ENCODE data around the gene THOC2.

The THOC2 gene

DNA sequence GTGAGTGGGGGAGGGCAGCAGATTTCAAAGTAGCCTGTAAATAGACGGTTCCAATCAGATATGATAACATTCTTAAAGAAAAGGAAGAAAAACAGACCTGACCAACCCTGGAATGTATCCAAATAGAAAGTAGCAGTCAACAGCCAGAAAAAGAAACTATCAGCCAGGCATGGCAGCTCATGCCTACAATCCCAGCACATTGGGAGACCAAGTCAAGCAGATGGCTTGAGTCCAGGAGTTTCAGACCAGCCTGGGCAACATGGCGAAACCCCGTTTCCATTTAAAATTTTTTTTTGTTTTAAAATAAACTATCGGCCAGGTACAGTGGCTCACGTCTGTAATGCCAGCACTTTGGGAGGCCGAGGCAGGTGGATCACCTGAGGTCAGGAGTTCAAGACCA, 125.0 kb downstream of the THOC2 start:
- TF ChIP-seq GATA2 (IDR thresholded peaks at IDR 0.05; ENCODE audit: low read depth, low read length) (no peak), GATA3 (IDR thresholded peaks at IDR 0.05; ENCODE audit: low read depth, low read length) (no peak)

DNA sequence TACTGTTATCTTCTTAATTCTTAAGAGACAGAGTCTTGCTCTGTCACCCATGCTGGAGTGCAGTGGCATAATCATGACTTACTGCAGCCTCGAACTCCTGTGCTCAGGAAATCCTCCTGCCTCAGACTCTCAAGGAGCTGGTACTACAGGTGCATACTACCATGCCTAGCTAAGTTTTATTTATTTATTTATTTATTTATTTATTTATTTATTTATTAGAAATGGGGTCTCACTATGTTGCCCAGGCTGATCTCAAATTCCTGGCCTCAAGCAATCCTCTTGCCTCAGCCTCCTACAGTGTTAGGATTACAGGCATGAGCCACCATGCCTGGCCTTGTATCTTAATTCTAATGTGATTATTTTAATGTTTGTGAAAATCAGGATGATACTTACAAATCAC, 125.6 kb downstream of the THOC2 start:
- TF ChIP-seq GATA2 (IDR thresholded peaks at IDR 0.05; ENCODE audit: low read depth, low read length) = no peak
- no peak for TF ChIP-seq GATA3 (IDR thresholded peaks at IDR 0.05; ENCODE audit: low read depth, low read length)

DNA sequence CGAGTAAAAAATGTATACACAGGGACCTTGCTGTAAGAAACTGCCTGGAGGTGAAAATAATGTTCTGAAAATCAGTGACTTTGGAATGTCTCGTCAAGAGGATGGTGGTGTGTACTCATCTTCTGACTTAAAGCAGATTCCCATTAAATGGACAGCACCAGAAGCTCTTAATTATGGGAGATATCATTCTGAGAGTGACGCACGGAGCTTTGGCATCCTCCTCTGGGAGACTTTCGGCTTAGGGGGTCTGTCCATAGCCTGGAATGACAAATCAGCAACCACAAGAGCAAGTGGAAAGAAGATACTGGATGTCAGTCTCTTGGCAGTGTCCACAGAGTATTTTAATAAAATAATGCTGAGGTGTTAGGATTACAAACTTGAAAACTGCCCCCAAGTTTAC, 129.4 kb downstream of the THOC2 start:
- TF ChIP-seq GATA2 (IDR thresholded peaks at IDR 0.05; ENCODE audit: low read depth, low read length) (no peak), GATA3 (IDR thresholded peaks at IDR 0.05; ENCODE audit: low read depth, low read length) (no peak)

DNA sequence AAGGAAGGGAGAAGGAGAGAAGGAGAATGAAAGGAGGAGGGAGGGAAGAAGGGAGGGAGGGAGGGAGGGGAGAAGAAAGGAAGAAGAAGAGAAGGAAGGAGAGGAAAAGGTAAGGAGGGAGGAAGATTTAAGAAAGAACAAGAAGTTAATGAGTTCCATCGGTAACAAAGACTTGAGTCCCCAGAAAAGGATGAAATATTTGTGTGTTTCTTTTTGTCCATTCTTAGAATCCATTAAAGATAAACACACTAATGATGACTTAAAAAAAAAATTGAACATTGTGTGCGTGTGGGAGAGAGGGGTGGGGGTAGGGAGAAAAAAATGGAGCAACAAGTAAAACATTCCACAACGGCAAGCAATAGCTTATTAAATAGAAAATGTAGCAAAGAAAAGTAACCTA, 131.4 kb downstream of the THOC2 start:
- TF ChIP-seq GATA3 (IDR thresholded peaks at IDR 0.05; ENCODE audit: low read depth, low read length) (no peak), GATA2 (IDR thresholded peaks at IDR 0.05; ENCODE audit: low read depth, low read length) (no peak)

DNA sequence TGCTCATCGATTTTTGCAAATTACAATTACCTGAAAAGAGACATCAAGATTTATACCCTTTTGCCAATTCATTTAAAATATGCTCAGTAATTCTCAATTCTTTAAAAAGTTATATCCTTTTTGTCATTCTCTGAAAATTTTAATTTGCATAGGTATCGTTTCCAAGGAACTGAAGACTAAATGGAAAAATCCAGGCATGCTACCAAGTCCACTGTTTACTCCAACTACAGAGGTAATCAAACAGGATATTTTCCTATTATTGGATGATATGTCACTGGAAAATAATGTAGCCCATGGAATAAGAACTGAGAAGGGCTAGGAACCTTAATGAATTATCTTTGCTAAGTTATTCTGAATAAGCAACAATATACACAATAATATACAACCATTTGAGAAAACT, 132.7 kb downstream of the THOC2 start:
- TF ChIP-seq GATA3 (IDR thresholded peaks at IDR 0.05; ENCODE audit: low read depth, low read length) (no peak), GATA2 (IDR thresholded peaks at IDR 0.05; ENCODE audit: low read depth, low read length) (no peak)

DNA sequence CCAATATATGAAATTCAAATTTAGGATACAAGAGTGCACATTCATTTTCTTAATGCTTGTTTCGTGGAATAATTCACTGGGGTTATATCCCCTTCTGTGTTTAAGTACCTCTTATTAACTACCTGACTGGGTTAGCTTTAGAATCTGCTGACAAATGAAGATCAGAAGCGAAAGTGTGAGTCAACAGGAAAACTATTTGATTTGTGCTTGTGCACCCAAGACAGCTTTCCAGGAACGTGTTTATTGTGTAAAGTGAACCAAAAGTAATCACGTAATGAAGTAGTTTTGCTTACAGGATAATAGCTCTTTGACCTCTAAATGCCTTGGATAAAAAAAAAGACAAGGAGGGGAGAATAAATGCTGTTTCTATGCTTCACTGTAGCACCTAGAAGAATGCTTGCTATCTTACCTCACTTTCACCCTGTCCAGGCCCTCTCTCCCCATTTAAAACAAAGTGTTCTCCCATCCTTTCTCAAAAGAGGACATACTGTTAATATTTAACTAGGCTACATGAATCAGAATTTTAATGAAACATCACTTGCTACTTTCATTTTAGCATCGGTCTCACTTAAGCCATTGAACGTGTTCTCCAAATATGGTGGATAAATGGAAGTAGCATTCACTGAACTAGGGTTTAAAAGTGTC, 141.9 kb downstream of the THOC2 start:
- TF ChIP-seq GATA2 (IDR thresholded peaks at IDR 0.05; ENCODE audit: low read depth, low read length) (no peak), GATA3 (IDR thresholded peaks at IDR 0.05; ENCODE audit: low read depth, low read length) (no peak)

DNA sequence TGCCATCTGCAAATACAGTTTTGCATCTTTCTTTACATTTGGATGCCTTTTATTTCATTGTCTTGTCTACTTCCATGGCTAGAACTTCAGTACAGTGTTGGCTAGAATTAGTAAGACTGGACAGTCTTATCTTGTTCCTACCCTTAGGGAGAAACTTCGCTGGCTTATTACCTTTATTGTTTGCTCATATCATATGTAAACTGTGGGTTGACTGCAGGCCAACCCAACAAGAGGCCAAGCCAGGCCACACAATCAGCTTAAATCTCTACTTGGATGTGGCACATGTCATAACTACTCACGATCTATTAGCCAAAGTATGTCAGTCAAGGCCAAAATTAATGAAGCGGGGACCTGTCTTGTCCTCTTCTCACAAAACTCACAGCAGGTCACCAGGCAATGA, 144.1 kb downstream of the THOC2 start:
- TF ChIP-seq GATA3 (IDR thresholded peaks at IDR 0.05; ENCODE audit: low read depth, low read length) = no peak
- no peak for TF ChIP-seq GATA2 (IDR thresholded peaks at IDR 0.05; ENCODE audit: low read depth, low read length)

DNA sequence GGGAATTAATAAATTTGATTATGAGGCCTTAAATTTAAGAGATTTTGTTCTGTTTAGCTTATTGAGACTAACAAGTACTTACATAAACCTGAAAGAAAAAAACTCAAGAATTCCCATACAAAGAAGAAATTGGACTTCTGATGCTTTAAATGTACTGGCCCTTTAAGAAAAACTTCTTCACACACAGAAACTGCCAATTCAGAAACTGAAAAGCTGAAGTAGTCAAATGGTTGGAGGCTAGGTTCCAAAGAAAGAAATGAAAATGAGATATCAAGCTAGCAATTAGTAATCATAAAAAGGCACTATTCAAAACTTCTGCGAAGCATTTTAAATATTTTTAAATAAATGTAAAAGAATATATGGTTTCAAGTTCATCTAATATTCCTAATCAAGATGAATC, 151.3 kb downstream of the THOC2 start:
- TF ChIP-seq GATA2 (IDR thresholded peaks at IDR 0.05; ENCODE audit: low read depth, low read length) = no peak
- TF ChIP-seq GATA3 (IDR thresholded peaks at IDR 0.05; ENCODE audit: low read depth, low read length) = no peak

DNA sequence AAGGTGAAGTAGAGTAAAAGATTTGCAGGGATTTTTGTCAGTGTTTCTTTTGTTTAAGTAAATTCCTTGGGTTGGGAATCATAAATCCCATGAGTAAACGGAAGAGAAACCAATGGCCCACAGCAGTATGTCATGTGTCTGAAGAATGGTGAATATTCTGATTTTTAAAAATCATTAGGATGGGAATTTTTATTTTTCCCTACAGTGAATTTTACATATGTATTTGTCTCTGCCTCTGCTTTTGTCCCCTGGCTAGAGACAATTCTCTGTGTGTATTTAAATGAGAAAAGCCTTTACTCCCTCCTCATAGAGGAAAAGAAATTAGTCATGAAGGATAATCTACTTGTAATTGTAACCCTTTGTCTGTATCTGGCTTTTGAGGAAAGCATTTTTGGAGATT, 152.1 kb downstream of the THOC2 start:
- TF ChIP-seq GATA3 (IDR thresholded peaks at IDR 0.05; ENCODE audit: low read depth, low read length) (no peak), GATA2 (IDR thresholded peaks at IDR 0.05; ENCODE audit: low read depth, low read length) (no peak)

DNA sequence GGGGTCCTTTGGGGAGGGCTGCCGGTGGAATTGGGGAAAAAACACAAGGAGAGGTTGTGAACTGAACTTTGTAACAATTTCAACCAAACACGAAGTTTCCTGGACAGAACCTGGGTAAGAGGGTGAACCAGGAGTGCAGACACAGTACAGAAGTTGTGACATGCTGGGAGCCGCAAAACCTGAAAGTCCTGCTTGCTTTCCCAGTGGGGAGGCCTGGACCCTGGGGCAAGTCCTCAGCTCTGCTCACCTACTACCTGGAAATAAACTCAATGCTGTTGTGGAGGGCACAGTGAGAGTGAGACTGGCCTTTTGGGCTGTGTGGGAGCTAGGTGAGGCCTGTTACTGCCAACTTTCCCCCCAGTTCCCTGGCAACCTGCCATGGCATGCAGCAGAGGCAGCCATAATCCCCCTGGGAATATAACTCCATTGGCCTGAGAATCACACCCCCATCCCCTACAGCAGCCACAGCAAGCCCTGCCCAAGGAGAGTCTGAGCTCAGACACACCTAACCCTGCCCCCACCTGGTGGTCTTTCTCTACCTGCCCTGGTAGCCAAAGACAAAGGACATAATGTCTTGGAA, 162.8 kb downstream of the THOC2 start:
- TF ChIP-seq GATA2 (IDR thresholded peaks at IDR 0.05; ENCODE audit: low read depth, low read length) (no peak), GATA3 (IDR thresholded peaks at IDR 0.05; ENCODE audit: low read depth, low read length) (no peak)

DNA sequence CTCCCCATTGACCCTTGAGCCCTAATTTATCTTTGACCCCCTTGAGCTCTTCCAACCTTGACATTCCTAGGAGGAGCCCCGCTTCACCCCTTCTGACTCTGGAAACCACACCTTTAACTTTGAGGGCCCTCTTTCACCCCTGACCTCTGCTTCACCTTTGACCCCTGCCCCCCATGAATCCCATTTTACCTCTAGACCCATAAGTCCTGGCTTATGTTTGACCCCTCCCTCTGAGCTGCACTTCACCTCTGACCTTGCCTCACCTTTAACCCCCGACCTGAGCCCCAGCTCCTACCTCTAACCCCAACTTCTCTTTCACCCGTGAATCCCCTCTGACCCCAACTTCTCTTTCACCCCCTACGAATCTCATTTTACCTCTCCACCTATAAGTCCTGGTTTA, 169.7 kb downstream of the THOC2 start:
- TF ChIP-seq GATA2 (IDR thresholded peaks at IDR 0.05; ENCODE audit: low read depth, low read length) (no peak), GATA3 (IDR thresholded peaks at IDR 0.05; ENCODE audit: low read depth, low read length) (no peak)

DNA sequence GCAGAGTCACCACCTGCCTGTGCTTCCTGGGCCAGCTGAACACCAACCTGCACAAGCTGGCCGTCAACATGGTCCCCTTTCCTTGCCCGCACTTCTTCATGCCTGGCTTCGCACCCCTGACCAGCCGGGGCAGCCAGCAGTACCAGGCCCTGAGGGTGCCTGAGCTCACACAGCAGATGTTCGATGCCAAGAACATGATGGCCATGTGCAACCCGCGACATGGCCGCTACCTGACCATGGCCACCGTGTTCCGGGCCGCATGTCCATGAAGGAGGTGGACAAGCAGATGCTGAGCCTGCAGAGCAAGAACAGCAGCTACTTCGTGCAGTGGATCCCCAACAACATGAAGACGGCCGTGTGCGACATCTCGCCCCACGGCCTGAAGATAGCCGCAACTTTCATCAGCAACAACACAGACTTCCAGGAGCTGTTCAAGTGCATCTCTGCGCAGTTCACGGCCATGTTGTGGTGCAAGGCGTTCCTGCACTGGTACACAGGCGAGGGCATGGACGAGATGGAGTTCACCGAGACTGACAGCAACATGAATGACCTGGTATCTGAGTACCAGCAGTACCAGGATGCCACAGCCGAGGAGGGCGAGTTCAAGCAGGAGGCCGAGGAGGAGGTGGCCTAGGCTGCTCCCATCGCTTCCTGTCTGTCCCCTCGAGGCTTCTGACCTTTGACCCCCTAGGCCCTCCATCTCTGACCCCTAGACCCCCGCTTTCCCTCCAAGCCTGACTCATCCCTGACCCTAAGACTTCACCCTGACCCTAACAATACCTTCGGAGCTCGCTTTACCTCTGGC, 170.3 kb downstream of the THOC2 start:
- no peak for TF ChIP-seq GATA2 (IDR thresholded peaks at IDR 0.05; ENCODE audit: low read depth, low read length)
- no peak for TF ChIP-seq GATA3 (IDR thresholded peaks at IDR 0.05; ENCODE audit: low read depth, low read length)

DNA sequence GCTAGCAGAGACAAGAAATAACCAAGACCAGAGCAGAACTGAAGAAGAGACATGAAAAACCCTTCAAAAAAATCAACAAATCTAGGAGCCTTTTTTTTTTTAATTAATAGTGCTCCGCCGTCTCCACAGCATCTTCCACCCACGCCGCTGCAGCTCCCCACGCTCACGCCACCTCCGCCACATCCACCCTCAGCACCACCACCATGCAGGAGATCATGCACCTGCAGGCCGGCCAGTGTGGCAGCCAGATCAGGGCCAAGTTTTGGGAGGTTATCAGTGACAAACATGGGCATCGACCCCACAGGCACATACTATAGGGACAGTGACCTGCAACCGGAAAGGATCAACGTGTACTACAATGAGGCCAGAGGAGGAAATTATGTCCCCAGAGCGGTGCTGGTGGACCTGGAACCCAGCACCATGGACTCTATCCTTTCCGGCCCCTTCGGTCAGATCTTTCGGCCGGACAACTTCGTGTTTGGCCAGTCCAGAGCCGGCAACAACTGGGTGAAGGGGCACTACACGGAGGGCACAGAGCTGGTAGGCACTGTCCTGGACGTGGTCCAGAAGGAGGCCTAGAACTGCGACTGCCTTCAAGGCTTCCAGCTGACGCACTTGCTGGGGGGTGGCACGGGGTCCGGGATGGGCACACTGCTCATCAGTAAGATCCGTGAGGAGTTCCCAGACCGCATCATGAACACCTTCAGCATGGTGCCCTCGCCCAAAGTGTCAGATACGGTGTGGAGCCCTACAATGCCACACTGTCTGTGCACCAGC, 171.2 kb downstream of the THOC2 start:
- TF ChIP-seq GATA3 (IDR thresholded peaks at IDR 0.05; ENCODE audit: low read depth, low read length) = no peak
- no peak for TF ChIP-seq GATA2 (IDR thresholded peaks at IDR 0.05; ENCODE audit: low read depth, low read length)

DNA sequence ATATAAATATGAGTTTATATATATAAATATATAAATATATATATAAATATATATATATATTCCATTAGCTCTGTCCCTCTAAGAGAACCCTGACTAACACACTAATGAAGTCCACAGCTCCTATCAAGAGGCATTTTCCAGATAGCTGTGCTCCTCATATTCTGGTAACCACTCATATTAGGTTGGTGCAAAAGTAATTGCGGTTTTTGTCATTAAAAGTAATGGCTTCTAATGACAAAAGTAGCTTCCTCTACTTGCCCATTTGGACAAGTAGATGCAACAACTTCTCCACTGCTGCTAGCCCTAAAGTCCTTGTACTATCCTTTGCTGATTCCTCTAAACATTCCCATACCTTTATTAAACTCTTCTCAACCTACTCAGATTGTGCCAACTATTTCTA, 182.0 kb downstream of the THOC2 start:
- TF ChIP-seq GATA3 (IDR thresholded peaks at IDR 0.05; ENCODE audit: low read depth, low read length) = no peak

Data from SH-SY5Y (cell line).